HL-60 (cell line): Measurements from ENCODE around the gene AP1M2.
A peak's percentile ranks its signal among the peaks of the same experiment; 100 is the strongest.

Experiments used
- DNase-seq, 2 experiments: peaks; one replicate each; pipeline ENCODE4 v3.0.0-alpha.2; 2010 to 2020; ENCODE audit warnings: low read depth in 1 of 2, low spot score in 1 of 2
- H3K27ac ChIP-seq: fragments of 250-450 bp; sonication (Bioruptor Pico); replicated peaks from 2 replicates; pipeline ENCODE4 v1.5.1; 2020; ENCODE audit warnings: mild to moderate bottlenecking, moderate library complexity
- H3K27me3 ChIP-seq: fragments of 250-450 bp; sonication (Bioruptor Pico); 2 replicates; pipeline ENCODE4 v1.5.1; 2021; ENCODE audit warnings: mild to moderate bottlenecking, moderate library complexity; ENCODE audit not compliant: insufficient read depth, poor library complexity, severe bottlenecking
- H3K4me3 ChIP-seq: replicated peaks from 2 replicates; pipeline ENCODE4 v1.5.1; 2011; ENCODE audit warnings: mild to moderate bottlenecking, control low read depth, low read length; ENCODE audit not compliant: insufficient read depth
- GABPA ChIP-seq: IDR thresholded peaks from 2 replicates; pipeline ENCODE4 v1.6.1; 2012; ENCODE audit warnings: low read depth
- POLR2AphosphoS5 ChIP-seq: IDR thresholded peaks from 2 replicates; pipeline ENCODE4 v1.6.1; 2012; ENCODE audit warnings: low read depth
- SPI1 ChIP-seq: IDR thresholded peaks from 2 replicates; pipeline ENCODE4 v1.6.1; 2012; ENCODE audit warnings: low read depth, mild to moderate bottlenecking, borderline replicate concordance
- TF ChIP-seq, protein P1 (sequence below): IDR thresholded peaks from one replicate; pipeline ENCODE4 v1.5.1; 2011; ENCODE audit warnings: low read length, control low read depth, inconsistent platforms; ENCODE audit not compliant: insufficient read depth
- TF ChIP-seq, protein P2 (sequence below): IDR thresholded peaks from 2 replicates; pipeline ENCODE4 v1.6.1; 2012; ENCODE audit warnings: low read depth; ENCODE audit not compliant: insufficient replicate concordance

AP1M2 gene

DNA sequence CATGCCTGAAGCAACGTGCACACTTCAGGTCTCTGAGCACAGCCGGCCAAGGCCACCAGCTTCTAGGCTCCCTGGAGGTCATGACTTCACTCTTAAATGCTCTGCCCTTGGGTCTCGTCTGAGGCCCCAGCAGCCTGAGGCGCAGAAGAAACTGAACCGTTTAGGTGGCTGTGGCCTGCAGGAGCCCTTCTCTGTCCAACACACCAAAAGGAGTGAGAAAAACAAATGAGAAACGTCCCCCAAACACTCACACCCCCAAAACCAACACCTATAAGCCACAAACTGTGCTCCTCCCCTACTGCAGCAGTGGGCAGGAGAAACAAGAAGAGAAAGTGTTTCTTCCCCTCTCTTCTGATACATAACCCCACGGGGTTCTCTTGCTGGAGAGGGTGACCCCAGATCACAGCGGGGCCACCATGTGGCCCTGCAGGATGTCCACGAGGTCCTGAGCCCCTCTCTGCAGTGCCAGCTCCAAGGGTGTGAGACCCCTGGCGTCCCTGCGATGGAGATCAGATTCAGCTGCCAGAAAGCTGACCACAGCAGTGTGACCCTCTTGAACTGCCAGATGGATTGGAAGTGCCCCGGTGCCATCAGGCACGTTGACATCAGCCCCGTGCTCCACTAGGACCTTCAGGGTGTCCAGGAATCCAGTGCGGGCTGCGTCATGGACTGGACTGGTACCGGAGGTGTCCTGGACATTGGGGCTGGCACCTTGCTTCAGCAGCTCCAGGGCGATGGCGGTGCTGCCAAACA, 20.3 kb downstream of the AP1M2 start:
- Histone ChIP-seq H3K4me3 (peak overlapping the region; percentile 76), H3K27me3 (no peaks in the 10 kb centered on the region), H3K27ac (peak overlapping the region; percentile 85)
- TF ChIP-seq GABPA (no peak), SPI1 (no peak), POLR2AphosphoS5 (peak; percentile 34; the same call in 1 of the 2 replicates)
- TF ChIP-seq, protein P1, sequence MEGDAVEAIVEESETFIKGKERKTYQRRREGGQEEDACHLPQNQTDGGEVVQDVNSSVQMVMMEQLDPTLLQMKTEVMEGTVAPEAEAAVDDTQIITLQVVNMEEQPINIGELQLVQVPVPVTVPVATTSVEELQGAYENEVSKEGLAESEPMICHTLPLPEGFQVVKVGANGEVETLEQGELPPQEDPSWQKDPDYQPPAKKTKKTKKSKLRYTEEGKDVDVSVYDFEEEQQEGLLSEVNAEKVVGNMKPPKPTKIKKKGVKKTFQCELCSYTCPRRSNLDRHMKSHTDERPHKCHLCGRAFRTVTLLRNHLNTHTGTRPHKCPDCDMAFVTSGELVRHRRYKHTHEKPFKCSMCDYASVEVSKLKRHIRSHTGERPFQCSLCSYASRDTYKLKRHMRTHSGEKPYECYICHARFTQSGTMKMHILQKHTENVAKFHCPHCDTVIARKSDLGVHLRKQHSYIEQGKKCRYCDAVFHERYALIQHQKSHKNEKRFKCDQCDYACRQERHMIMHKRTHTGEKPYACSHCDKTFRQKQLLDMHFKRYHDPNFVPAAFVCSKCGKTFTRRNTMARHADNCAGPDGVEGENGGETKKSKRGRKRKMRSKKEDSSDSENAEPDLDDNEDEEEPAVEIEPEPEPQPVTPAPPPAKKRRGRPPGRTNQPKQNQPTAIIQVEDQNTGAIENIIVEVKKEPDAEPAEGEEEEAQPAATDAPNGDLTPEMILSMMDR = no peak
- TF ChIP-seq, protein P2, sequence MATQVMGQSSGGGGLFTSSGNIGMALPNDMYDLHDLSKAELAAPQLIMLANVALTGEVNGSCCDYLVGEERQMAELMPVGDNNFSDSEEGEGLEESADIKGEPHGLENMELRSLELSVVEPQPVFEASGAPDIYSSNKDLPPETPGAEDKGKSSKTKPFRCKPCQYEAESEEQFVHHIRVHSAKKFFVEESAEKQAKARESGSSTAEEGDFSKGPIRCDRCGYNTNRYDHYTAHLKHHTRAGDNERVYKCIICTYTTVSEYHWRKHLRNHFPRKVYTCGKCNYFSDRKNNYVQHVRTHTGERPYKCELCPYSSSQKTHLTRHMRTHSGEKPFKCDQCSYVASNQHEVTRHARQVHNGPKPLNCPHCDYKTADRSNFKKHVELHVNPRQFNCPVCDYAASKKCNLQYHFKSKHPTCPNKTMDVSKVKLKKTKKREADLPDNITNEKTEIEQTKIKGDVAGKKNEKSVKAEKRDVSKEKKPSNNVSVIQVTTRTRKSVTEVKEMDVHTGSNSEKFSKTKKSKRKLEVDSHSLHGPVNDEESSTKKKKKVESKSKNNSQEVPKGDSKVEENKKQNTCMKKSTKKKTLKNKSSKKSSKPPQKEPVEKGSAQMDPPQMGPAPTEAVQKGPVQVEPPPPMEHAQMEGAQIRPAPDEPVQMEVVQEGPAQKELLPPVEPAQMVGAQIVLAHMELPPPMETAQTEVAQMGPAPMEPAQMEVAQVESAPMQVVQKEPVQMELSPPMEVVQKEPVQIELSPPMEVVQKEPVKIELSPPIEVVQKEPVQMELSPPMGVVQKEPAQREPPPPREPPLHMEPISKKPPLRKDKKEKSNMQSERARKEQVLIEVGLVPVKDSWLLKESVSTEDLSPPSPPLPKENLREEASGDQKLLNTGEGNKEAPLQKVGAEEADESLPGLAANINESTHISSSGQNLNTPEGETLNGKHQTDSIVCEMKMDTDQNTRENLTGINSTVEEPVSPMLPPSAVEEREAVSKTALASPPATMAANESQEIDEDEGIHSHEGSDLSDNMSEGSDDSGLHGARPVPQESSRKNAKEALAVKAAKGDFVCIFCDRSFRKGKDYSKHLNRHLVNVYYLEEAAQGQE = peak; percentile 24
- DNase-seq = peak in 1 of 2 experiments; percentile 63

DNA sequence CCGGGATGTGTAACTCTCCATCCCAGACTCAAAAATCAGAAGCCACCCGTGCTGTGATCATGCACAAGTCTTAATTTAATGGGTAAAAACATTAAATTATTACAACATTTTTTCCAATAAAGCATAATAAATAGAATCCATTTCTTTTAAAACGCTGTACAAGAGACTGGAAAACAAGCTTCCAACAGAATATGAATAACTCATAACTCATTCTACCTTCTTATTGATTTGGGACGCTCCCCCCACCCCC, 20.8 kb downstream of the AP1M2 start:
- H3K4me3 ChIP-seq = peak overlapping the region; percentile 76
- peak overlapping the region; percentile 85 for H3K27ac ChIP-seq
- H3K27me3 ChIP-seq = no peaks in the 10 kb centered on the region
- TF ChIP-seq SPI1 (no peak), POLR2AphosphoS5 (no peak), GABPA (no peak)
- TF ChIP-seq, protein P2 = no peak
- TF ChIP-seq, protein P1 = no peak
- no peak for DNase-seq

DNA sequence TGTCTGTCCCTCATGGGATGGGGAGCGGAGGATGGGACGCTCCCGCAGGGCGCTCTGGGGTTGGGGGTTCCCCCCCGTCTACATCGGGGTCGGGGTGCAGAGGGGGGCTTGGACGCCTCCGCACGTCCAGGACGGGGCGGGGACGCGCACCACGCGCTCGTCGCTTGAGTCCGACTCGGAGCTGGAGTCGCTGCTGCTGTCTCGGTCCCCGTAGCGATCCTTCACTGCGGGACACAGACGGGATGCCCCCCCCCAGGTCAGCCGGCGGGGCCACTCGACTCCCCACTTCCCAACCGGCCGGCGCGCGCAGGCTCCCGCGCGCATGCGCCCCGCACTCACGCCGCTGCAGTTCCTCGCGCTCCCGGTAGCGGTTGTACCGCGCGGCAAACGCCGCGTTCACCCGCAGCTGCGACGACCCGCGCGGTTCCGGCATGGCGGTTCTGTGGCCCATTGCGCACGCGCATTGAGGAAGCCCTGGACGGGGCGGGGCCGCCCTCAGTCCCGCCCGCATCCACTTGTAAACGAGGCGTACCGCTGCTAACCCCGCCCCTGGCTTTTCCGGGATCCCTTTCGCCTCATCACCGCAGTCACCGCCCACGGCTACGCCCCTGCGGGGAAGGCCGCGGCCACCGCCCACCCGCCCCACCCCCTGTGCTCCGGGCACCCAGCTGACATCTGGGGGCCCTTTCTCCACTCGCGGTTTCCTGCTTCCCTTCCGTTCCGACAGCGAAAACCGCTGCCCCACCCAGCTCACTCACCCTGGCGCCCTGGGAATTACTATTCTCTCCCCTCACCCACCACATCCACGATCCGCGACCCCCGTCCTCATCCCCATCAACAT, 21.3 kb downstream of the AP1M2 start, which contains the start of gene KRI1:
KRI1 (minus strand) TSS at position 444 of the 841 bp plus-strand sequence; CDS start at position 433, 11 bp downstream.
- Histone ChIP-seq H3K27me3 (no peaks in the 10 kb centered on the region), H3K27ac (peak within 1 kb of the TSS; percentile 92), H3K4me3 (peak within 1 kb of the TSS; percentile 96)
- DNase-seq = peak; percentile 97 to 99
- TF ChIP-seq POLR2AphosphoS5 (peak; percentile 73), GABPA (peak; percentile 14; the same call in 1 of the 2 replicates), SPI1 (peak; percentile 35; the same call in 1 of the 2 replicates)
- TF ChIP-seq, protein P2 = peak; percentile 32
- TF ChIP-seq, protein P1 = no peak
